GM18907 (cell line): ENCODE measurements around the gene COL5A1.
"Not testable (repeated sequence)": the region's sequence is repeated elsewhere in the genome, so short reads cannot be mapped to it uniquely, and the experiment has no call there.

Experiments
- ATAC-seq: cut with Tn5 transposase; IDR thresholded peaks from one replicate; pipeline ENCODE4 v1.9.1; 2021; ENCODE audit warnings: mild to moderate bottlenecking, moderate library complexity; ENCODE audit not compliant: unreplicated experiment

Gene COL5A1

GRCh38 chr9:134638502-134639090, 3.0 kb upstream of the COL5A1 start:
- ATAC-seq: no peak

GRCh38 chr9:134639994-134640393, 1.6 kb upstream of the COL5A1 start:
- ATAC-seq: no peak

DNA sequence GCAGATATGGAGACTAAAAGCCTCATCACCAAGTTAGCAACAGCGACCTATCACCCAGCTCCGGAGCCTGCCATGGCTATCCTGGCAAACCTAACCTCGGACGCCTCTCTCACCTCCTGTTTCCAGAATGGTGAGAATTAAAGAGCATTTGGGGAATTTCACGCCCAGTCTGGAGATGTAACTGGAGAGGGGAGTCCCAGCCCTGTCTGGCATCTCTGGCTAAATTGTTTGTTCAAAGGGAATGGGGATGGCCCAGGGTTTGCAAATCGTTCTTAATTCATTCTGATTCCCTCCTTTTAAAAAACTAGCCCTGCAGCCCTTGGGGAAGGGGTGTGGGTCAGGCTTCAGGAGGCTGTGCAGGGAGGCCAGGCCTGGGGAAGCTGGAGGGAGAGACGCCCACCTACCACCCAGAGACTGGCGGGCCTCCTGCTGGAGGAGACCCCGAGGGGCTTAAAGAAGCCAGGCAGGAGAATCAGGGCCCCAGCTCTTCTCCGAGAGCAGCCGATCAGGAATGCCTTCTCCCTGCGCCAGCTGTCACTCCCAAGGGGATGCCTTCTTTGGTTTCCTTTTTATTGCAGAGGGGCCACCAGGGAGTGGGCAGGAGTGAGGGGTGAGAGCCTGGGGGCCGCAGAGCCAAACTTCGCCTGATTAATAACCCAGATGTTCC, 964 bp upstream of the COL5A1 start:
- no peak for ATAC-seq

GRCh38 chr9:134641990-134642384, 384 bp downstream of the COL5A1 start:
- no peak for ATAC-seq

DNA sequence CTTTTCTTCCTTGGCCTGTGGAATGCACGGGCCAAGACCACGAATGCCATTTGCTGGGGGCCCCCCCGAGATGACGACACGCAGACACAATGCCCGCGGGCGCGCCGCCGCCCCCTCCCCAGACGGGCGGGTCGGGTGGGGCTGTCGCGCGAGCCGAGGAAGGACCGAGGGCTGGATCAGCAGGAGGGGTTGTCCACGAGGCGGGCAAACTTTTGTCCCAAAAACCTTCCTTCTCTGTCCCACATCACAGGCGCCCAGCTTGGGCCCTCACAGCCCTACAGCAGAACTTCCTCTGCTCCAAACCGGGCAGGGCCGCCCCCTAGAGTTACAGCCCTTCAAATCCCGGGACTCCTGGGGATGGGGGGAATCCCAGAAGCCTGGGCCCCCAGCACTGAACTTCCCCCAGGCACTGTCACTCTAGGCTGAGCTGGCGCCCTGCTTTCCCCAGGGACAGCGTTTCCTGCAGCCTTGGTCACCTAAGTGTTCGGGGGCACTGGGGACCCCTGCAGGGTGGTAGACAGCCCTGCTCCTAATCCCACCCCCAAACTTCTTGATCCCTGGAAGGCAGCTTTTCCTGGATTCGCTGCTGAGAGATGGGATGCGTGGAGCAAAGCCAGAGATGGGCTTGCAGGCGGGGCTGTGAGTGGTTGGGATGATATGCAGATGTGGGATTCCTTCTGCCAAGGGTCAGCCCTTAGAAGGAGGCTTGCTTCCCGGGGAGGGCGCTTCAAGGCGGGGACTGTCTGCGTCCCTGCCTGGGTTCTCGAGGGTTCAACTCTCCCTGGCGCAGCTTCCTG, 980 bp downstream of the COL5A1 start:
- ATAC-seq: no peak

- no peak for ATAC-seq
These were observed 1.6 kb downstream of the COL5A1 start for GRCh38 chr9:134643222-134643671.

GRCh38 chr9:134644401-134644724, 2.8 kb downstream of the COL5A1 start:
- not testable (repeated sequence) for ATAC-seq

DNA sequence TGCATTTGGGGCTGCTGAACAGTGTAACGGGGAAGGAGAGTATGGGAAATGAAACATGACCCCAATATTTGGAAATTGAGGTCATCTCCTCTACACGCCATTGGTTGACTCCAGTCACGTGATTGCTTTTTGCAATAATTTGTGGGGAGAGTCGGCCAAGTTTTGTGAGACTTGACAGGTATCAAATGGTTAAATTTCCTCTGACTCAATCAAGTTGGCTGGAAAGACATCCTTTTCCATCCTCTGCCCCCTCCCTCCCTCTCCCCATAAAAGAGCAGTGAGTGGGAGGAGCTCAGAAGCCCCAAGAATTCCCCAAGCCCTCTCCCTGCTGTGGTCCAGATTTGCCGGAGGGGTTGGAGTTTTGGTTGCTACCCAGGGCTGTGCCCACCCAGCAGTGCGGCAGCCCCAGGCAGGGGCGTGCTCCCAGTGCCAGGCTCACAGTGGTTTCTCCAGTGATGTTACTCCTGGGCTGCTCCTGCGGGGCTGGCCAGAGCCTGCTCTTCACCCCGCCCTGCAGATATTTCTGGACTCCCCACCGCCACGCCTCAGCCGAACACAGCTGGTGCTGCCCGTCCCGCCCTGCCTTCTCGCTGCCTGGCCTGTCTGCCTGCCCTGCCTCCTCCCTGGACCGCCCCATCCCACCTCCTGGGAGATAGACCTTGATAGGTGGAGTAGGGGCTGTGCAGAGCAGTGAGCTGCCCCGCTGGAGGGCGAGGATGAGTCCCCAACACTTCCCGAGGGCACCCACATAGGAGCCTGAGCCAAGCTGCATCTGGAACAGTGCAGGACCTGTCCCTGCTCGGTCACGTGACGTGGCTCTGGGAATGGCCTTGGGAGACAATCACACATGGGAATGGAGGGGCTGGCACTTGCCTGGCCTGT, 3.4 kb downstream of the COL5A1 start:
- no peak for ATAC-seq

- no peak for ATAC-seq
These were observed 4.2 kb downstream of the COL5A1 start for GRCh38 chr9:134645607-134646365.

DNA sequence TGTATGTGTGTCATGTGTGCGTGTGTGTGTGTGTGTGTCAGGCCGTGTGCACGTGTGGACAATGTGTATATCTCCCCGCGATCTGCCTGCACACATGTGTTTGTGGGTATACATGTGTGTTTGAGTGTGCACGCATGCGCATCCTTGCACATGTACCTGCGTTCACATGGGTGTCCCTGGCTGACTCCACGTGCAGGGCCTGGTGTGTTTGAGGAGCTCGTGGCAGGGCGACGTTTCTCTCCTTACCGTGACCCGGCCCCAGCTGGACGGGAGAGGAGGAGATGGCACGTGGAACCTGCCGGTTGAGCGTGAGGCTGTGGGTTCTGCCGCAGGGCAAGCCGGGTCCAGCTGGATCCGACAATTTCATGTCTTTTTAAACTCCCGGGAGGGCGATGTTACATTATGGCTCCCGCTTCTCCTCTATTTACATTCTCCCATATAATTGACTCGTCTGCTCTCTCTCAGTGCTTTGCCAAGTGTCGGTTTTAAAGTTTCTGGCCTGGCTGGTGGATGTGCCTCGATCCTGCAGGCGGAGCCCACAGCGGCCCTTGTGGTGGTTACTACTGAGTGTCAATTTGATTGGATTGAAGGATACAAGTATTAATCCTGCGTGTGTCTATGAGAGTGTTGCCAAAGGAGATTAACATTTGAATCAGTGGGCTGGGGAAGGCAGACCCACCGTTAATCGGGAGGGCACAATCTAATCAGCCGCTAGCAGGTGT, 5.9 kb downstream of the COL5A1 start:
- no peak for ATAC-seq

- ATAC-seq: no peak
These were observed 7.3 kb downstream of the COL5A1 start for GRCh38 chr9:134648701-134649530.

DNA sequence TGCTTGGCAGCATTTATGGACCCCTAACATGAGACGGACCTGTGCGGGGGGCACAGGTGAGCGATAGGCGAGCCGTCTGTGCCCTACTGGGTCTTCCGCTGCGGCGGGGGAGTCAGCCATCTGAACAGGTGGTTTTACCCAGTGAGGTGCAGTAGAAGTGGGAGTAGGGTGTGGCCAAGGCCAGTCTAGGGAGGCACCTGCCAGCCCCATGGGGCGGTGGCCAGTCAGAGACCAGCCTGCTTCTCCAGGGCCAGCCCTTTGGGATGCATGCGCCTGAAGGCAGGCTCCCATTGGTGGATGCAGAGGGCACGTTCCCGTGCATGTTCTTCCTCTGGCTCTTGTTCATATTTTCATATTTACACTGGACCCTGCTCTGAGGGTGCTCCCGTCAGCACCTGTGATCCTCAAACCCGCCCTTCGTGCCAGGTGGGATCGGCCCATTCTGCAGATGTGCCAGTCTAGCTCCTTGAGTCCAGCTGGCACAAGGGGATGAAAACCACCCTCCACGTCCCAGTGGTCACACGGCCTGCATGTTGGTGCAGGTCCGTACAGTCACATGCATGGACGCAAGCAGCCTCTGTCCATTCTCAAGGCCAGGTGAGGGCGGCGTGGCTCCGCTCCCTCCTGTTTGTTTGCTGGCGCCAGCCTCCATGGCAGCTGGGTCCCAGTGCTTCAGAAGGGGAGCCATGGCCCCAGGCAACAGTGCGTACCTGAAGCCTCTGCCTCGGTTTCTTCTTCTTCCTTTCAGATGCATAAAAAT, 9.0 kb downstream of the COL5A1 start:
- ATAC-seq: no peak

DNA sequence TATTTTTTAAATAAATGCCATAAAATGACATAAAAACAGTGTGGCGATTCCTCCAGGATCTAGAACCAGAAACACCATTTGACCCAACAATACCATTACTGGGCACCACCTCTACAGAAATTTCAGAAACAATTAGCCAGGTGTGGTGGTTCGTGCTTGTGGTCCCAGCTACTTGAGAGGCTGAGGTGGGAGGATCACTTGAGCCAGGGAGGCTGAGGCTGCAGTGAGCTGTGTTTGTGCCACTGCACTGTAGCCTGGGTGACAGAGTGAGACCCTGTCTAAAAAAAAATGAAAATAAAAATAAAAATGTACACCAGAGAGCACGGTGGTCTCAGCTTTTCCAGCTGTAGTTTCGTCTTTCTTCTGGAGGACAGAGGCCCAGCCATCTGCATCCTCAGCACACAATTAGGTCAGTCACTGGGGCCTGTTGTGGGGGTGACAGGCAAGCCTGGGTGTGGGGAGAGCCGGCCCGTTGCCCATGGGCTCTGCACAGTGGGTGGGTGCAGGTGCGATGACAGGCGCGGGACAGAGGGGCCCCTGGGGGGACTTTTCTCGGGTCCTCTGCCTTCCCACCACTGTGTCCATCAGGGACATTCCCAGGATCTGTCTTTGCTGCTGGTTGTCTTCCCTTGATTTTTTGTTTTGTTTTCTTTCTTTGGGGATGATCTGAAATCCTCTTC, 9.8 kb downstream of the COL5A1 start:
- ATAC-seq: no peak

GRCh38 chr9:134652291-134653225, 11.0 kb downstream of the COL5A1 start:
- no peak for ATAC-seq

DNA sequence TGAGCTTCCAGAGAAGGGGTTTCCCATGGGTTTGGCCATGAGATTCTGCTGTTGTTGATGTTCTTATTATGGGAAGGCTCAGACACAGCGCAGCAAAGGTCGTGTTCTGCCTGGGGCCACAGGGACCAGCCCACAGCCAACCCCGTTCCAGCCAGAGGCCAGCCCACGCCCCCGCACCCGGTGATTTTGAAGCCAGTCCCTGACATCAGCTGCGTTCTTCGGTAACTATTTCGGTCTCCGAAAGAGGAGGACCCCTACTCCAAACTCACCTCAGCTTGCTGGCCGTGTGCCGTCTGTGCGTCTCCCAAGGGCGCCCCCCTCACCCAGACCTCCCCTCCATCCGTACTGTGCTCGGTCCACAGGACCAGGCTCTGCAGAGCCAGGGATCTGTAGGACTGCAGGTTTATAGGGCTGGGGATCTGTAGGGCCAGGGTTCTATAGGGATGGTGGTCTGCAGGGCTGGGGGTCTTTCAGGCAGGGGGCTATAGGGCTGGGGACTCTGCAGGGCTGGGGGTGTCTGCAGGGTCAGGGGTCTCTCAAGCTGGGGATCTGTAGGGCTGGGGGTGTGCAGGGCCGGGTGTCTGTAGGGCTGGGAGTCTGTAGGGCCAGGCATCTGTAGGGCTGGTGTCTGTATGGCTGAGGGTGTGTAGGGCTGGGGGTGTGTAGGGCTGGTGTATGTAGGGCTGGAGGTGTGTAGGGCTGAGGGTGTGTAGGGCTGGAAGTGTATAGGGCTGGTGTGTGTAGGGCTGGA, 11.8 kb downstream of the COL5A1 start:
- ATAC-seq: no peak

- ATAC-seq: no peak
These were observed 13.5 kb downstream of the COL5A1 start for GRCh38 chr9:134655101-134655500.
